T-helper 9 cell (primary cell): ENCODE measurements around the gene REP15.
A peak's percentile ranks its signal among the peaks of the same experiment; 100 is the strongest.
"Not testable (repeated sequence)": the region's sequence is repeated elsewhere in the genome, so short reads cannot be mapped to it uniquely, and the experiment has no call there.

Experiments
- DNase-seq: peaks from one replicate; pipeline ENCODE4 v3.0.0-alpha.2; 2020

Gene REP15

DNA sequence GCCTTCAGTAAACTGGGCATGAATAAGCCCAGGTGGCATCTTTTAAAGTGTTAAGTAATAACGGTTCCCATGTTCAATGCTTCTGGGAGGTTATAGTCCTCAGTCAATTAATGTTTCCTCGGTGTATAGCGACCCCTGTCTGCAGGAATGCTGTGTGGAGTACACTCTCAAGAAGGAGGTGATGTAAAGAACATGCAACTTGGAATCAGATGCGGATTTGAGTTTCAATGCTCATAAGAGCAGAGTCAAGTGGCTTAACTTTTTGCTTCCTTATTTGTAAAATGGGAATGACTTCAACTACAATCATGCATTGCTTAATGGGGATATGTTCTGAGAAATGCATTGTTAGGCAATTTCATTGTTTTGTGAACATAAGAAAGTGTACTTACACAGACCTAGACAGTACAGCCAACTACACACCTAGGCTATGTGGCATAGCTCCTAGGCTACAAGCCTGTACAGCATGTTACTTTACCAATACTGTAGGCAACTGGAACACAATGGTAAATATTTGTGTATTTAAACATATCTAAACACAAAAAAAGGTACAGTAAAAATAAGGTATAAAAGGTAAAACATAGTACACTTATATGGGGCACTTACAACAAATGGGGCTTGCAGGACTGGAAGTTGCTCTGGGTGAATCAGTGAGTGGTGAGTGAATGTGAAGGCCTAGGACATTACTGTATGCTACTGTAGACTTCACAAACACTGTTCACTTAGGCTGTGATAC, 7.6 kb downstream of the REP15 start:
- DNase-seq: peak; percentile 59

DNA sequence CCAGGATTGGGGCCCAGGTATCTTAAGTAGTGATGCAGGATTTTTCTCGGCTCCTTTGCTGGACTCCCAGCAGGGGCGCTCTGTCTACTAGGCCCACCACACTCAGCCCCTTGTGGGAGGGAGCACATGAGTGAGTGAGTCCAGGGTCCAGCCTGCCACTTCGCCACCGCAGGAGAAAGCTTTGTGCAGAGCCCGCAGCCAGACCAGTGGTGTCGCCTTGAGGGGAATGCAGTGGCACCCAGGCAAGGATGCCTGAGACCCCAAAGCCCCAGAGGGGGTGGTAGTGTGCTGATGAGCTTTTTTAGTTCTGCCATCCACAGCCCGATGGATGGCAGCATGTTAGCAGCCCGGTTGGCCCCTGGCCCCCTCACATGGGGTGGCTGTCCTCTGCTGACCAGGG, 9.0 kb downstream of the REP15 start:
- DNase-seq: no peak

DNA sequence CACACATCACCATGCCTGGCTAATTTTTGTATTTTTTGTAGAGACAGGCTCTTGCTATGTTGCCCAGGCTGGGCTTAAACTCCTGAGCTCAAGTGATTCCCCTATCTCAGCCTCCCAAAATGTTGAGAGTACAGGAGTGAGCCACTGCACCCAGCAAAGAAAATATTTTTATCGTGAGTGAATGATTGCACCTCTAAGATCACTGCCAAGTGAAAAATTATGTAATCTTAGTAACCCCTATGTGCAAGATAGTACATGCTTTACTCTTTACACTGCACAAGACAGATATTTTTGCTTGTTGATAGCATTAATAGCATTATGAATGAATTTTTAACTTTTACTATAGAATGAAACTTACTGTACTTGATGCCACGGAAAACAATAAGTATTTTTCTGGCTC, 11.0 kb downstream of the REP15 start:
- no peak for DNase-seq

DNA sequence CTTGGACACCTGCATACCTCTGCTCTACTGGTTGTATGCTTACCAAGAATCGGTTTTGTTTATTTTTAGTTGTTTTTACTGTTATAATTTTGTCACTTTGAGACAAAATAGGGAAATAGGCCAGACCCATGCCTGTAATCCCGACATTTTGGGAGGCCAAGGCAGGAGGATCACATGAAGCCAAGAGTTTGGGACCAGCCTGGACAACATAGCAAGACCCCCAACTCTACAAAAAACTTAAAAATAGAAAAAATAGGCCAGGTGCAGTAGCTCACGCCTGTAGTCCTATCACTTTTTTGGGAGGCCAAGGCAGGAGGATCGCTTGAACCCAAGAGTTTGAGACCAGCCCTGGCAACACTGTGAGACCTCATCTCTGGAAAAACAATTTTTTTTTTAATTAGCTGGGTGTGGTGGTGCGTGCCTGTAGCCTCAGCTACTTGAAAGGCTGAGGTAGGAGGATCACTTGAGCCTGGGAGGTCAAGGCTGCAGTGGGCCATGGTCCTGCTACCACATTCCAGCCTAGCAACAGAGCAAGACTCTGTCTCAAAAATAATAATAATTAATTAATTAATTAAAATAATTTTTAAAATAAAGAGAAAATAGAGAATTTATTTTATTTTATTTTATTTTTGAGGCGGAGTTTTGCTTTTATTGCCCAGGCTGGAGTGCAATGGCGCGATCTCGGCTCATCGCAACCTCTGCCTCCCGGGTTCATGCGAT, 13.1 kb downstream of the REP15 start:
- DNase-seq: no peak

DNA sequence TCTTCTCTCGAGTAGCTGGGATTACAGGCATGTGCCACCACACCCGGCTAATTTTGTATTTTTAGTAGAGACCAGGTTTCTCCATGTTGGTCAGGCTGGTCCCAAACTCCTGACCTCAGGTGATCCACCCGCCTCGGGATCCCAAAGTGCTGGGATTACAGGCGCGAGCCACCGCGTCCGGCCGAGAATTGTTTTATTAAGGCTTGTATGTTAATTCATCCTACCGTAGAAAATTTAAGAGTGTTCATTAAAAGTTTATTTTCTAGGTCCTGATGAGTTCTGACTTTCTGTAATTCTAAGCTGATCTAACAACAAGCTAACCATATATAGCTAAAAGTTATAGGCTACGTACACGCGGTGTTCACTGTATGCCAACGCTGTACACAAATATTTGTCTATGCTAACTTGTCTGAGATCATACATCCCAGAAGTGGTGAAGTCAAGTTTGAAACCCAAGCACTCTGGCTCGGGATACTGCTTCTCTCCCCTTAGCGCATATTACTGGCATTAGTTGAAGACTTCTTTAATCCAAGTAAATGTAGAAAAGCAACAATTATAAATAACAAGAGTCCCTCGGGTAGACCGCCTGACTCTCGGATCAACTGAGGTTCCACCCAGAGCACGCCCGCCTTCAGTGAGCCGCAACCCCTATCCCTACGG, 13.8 kb downstream of the REP15 start:
- no peak for DNase-seq

DNA sequence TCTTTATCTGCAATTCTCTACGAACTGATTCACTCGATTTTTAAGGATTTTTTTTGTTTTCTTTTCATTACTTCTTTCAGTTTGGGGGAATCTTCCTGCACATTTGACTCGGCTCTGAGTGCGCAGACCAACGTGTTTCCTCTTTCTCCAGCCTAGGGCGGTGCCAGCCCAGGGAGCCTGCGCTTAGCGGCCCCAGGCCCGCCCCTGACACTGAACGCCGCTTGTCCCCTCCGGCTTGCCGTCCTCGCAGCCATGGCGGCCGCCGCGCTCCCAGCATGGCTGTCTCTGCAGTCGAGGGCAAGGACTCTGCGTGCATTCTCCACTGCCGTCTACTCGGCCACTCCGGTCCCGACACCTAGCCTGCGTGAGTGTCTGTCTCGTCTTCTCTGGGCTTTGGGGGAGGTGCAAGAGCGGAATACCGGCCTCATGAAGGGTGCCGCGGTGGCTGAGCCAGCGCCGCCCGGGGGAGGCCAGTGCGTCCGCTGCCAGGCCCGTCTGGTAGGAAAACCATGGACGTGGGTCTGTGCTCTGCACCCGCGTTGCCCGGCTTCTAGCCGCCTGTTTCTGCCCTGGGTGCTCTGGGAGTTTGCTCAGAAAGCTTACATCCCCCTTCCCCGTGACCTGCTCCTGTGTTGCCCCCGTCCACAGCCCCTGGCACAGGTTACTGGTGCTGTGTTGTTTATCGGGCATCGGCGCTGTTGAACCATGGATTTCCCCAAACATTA, 14.5 kb downstream of the REP15 start, which contains the start of gene MRPS35:
Gene MRPS35 (plus strand): TSS at position 241 of the 725 bp plus-strand sequence. CDS start 12 bp downstream, at position 253.
- peak; percentile 89 for DNase-seq

DNA sequence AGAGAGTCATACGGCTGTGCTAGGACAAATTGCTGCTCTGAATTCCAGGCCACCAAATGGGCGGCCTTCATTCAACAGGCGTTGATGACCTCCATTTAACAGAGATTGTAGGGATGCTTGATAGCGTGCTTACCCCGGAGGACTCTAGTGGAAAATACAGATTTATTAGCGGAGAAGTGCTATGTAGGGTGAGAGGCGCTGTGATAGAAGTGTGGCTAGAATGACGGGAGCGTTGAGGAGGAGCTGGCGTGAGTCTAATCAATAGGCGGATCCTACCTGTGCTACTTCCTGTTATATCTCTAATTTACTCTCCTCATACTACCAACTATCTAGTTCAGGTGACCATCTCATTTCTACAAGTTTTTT, 15.1 kb downstream of the REP15 start:
- no peak for DNase-seq

DNA sequence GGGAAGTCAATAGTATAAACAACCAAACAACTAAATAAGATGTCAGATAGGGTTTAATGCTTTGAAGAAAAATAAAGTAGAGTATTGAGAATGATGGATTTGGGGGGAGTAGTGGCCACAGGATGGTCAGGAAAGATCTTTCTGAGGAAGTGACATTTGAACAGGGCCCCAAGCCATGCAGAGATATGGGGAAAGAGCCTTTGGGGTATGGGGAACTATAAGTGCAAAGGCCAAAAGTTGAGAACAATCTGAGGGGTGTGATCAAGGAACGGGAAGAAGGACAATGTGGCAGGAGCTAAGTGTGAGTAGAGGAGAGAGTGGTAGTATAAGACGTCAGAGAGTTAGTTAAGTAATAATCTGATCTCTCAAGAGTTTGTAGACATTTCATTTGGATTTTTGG, 15.7 kb downstream of the REP15 start:
- no peak for DNase-seq

DNA sequence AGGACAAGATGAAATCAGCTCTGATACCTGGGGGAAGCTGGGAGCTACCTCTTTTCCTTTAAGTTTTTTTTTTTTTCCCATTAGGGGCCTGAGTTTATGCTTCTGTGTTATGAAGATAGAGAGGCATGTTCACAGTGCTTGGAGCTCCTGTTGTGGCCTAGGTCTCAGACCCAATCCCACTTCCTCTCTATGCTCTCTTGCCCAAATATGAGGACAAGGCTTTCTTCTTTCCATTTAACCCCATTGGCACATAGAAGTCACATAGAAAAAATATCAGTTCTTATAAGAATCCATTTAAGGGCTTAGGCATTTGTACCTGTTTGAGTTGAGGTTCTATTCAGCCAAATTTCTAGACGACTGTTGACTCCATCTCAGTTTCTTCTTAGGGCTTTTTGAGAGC, 27.0 kb downstream of the REP15 start:
- DNase-seq: no peak

DNA sequence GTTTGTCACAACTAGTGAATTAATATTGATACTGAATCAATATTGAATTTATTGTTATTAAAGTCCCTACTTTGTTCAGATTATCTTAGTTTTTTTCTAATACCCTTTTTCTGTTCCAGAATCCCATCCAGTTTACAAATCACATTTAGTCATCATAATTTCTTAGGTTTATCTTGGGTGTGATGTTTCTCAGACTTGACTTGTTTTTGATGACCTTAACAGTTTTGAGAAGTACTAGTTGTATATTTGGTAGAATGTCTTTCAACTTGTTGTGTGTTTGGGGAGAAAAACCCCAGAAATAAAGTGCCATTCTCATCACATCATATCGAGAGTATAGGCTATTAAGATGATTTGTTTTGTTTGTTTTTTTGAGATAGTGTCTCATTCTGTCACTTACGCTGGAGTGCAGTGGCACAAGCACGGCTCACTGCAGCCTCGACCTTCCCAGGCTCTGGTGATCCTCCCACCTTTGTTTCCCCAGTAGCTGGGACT, 33.9 kb downstream of the REP15 start:
- DNase-seq: no peak

DNA sequence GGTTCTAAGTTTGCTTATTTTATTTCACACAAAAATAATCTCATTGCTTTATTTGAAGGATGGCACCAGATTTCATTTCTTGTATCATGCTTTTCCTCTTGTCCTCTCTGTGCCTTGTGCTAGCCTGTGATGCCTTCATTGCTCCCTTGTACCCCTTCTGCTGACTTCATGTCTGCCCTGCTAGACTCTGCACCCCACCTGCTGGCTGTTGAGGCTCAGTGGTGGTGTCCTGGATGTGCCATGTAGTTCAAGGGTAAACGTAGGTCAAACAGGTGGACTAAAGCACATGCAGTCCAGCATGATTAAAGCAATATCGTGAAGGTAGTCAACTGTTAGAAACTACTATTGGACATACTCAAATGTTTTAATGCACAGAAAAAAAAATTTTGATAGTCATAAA, 36.0 kb downstream of the REP15 start:
- DNase-seq: no peak

DNA sequence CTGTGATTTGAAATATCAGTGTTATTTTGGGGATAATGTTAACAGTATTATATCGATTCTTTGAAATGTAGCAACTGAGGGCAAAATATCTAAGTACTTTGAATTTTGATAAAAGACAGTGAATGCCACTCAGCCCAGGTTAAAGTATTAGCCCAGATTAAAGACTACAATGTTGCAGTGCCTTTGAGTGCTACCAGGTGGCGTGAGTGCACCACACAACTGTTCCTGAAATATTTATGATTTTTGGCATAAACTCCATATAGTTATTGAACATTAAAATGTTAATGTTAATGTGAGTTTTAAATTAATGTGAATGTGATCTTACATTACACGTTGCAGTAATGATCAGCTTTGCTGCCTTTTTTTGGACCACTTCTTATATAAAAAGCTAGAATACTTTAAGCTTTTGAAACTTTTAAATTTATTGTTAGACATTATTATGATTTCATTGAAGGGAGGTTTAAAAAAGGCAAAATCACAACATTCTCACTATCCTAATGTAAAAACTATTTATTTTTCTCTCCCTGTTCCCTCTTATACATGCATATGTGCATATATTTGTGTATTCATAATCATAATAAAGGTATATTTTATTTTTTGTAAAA, 36.9 kb downstream of the REP15 start:
- peak; percentile 13 for DNase-seq

DNA sequence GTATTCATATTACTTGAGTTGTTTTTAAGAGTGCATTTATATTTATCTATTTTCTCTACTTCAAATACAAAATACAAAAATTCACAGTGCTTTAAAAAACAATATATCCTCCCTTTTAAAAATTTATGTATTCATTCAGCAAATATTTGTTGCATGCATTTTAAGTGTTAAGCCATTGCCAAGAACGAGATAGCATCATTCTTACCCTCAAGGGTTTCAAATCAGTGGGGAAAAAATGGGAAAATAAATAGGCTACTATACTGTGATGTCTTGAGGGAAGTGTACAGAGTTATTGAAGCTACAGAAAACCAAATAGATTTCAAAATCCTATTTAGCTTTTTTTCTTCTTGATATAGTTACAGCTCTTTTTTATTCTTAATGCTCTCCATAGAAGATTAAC, 37.5 kb downstream of the REP15 start:
- DNase-seq: no peak

DNA sequence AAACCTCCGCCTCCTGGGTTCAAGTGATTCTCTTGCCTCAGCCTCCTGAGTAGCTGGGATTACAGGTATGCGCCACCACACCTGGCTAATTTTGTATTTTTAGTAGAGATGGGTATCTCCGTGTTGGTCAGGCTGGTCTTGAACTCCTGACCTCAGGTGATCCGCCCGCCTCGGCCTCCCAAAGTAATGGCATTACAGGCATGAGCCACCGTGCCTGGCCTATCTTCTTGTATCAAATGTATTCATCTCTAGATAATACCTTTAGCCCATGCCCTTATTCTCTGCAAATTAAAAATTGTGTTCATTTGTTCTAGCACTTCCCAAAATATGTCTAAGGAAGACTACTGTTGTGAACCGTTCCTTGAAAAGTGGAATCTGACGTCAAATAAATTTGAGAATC, 38.1 kb downstream of the REP15 start:
- not testable (repeated sequence) for DNase-seq

DNA sequence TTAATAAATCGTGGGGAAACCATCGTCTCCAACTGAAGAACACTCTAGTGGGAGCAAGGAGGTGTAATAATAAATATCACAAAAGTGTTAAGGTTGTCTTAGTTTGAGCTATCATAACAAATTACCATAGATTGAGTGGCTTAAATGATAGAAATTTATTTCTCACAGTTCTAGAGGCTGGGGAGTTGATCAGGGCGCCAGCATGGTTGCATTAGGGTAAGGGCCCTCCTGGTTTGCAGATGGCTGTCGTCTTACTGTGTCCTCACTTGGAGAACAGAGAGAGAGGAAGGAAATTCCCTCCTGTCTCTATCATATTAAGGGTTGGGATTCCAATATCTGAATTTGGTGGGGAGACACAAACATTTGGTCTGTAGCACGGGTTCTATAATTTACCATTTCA, 47.4 kb downstream of the REP15 start:
- DNase-seq: no peak

DNA sequence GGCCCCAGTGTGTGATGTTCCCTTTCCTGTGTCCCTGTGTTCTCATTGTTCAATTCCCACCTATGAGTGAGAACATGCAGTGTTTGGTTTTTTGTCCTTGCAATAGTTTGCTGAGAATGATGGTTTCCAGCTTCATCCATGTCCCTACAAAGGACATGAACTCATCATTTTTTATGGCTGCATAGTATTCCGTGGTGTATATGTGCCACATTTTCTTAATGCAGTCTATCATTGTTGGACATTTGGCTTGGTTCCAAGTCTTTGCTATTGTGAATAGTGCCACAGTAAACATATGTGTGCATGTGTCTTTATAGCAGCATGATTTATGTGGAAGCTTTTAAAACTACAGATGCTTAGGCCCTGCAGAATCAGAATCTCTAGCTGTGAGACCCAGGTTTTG, 49.5 kb downstream of the REP15 start:
- not testable (repeated sequence) for DNase-seq
